GM18520 (cell line): ENCODE data around the gene AP4S1.
"Not testable (repeated sequence)": the region's sequence is repeated elsewhere in the genome, so short reads cannot be mapped to it uniquely, and the experiment has no call there.

Source experiments
- ATAC-seq: cut with Tn5 transposase; IDR thresholded peaks from one replicate; pipeline ENCODE4 v1.9.1; 2021; ENCODE audit not compliant: unreplicated experiment

Gene AP4S1

GRCh38 chr14:31080484-31080883, 55.0 kb downstream of the AP4S1 start:
- ATAC-seq = no peak

DNA sequence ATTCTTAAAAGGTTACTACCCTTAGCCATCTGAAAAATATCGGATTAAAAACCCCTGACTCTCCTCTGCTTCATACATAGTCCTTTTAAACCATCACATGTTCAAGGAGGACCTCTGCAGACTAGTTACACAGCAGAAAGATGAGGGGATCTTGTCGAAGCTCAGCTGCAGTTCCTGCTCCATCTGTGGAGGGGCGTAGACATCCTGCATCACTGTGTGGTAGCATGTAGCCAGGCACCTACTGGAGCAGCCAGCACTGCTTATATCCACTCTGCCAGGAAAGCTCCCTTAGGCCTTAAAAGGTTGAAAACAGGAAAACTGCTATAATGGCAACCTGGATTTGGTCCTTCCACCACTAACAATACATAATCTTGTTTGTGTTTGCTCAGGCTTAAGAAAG, 58.3 kb downstream of the AP4S1 start:
- ATAC-seq = no peak

GRCh38 chr14:31084385-31084784, 58.9 kb downstream of the AP4S1 start:
- peak; percentile 56 for ATAC-seq

DNA sequence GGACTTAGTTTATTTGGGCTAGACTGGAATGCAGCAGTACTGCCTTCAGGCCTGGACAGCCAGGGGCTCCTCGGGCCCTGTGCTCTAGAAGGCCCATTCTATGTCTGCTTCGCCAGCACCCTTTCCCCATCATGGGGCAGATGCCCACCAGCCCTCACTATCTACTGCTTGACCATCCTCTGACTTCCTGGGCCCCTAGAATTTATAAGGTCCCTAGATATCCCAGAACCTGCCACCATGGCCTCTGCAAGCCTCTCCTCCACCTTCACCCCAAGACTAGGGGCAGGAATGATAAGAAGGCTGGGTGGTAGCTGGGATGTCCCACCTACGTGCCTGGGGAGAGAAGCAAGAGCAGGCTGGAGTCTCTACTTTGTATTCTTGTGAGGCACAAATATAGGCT, 59.6 kb downstream of the AP4S1 start:
- no peak for ATAC-seq

- not testable (repeated sequence) for ATAC-seq
Measured at GRCh38 chr14:31086466-31086865, 61.0 kb downstream of the AP4S1 start.

- ATAC-seq = no peak
Measured at GRCh38 chr14:31090883-31091764, 65.7 kb downstream of the AP4S1 start.

- ATAC-seq = no peak
Measured at GRCh38 chr14:31092160-31092708, 66.8 kb downstream of the AP4S1 start.

GRCh38 chr14:31093884-31094839, 68.7 kb downstream of the AP4S1 start:
- ATAC-seq = not testable (repeated sequence)

DNA sequence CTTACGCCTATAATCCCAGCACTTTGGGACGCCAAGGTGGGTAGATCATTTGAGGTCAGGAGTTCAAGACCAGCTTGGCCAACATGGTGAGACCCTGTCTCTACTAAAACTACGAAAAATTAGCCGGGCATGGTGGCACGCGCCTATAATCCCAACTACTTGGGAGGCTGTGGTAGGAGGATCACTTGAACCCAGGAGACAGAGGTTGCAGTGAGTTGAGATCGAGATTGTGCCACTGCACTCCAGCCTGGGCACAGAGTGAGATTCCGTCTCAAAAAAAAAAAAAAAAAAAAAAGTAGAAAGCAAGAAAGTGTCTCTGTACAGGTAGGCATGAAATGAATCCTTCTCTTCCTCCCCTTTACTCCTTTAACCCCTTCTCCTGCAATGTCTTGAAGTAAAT, 70.4 kb downstream of the AP4S1 start:
- ATAC-seq = not testable (repeated sequence)

DNA sequence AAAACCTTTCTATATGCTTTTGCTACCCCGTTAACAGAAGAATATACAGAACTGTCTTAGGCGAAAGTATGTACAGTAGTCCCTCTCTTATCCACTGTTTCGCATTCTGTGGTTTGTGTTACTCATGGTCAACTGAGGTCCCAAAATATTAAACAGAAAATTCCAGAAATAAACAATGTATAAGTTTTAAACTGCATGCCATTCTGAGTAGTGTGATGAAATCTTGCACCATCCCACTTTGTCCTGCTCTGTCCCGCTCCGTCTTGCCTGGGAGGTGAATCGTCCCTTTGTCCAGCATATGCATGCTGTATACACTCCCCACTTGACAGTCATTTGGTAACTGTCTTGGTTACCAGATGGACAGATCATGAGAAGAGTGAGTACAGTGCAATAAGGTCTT, 70.8 kb downstream of the AP4S1 start:
- no peak for ATAC-seq

GRCh38 chr14:31097081-31097480, 71.6 kb downstream of the AP4S1 start:
- ATAC-seq = no peak

DNA sequence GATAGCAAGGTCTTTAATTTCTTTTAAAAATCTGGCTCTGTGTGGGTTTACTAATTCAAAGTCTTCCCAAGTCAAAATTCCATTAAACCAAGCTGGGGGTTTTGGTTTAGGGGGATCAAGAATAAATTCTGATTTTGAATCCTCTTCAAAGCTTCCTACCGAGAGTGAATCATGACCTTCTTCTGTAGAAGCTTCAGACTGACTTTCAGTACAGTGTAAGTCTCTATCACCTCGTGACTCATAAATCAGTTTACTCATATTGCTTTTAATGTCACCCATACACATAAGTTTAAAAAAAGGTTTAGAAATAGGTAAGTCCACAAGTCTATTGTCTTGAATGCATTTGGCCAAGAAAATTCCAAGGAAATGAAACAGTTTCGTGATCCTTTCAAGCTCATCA, 81.3 kb downstream of the AP4S1 start:
- no peak for ATAC-seq

- ATAC-seq = no peak
Measured at GRCh38 chr14:31109257-31109656, 83.8 kb downstream of the AP4S1 start.

- no peak for ATAC-seq
Measured at GRCh38 chr14:31110872-31111271, 85.4 kb downstream of the AP4S1 start.

DNA sequence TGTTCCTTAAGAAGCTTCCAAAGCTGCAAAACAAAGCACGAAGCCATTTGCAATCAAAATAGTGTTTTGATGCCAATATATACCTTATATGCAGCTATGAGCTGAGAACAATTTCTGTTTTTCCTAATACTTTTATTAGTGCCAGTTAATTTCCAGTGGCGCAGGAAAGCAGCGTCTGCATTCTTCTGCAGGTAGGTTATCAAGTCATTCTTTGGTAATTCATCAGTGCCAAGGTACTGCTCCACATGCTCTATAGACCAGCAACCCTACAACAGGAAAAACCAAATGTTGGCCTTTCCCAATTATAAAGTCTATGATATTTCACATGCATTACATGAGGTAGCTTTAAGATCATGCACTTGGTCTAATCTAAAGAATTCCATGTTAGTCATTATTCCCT, 88.3 kb downstream of the AP4S1 start:
- ATAC-seq = no peak

DNA sequence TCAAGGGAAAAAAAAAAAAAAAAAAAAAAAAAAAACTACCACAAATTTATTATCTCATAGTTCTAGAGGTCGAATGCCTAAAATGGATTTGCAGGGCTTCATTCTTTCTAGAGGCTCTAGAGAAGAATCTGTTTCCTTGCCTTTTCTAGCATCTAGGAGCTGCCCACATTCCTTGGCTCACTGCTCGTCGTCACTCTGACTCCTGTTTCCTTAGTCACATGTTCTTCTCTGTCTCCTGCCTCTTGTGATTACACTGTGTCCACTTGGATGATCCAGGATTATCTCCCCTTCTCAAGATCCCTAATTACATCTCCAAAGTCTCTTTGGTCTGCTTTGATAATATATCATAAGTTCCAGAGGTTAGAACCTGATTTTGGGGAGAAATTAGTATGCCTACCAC, 93.4 kb downstream of the AP4S1 start:
- no peak for ATAC-seq

- no peak for ATAC-seq
Measured at GRCh38 chr14:31122098-31122611, 96.7 kb downstream of the AP4S1 start.

DNA sequence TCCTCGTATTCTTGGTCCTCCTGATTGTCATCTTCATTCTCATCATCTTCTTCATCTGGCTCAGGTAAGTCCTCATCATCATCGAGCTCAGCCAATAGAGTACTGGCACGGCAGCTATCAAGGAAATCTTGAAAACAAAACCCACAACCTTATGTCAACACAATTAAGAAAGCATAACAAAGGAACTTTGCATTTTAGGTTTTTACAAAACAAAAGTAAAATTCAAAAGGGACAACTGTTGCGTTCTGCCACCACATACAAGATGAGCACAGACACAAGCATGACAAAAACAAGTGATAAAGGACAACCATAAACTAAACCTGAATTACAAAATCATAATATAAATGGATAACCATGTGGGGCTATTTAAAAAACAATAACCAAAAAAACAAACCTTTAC, 97.5 kb downstream of the AP4S1 start:
- no peak for ATAC-seq

GRCh38 chr14:31124197-31124596, 98.7 kb downstream of the AP4S1 start:
- ATAC-seq = no peak

DNA sequence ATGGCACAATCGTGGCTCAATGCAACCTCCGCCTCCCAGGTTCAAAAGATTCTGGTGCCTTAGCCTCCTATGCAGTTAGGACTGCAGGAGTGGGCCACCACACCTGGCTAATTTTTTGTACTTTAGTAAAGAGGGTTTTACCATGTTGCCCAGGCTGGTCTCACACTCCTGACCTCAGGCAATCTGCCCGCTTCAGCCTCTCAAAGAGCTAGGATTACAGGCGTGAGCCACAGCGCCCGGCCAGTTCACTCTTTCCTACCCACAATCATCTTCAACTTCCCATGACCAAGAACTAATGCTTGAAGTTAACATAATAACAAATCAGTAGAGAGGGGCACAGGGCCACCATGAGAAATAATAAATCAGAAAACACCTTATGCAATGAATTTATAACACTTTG, 99.8 kb downstream of the AP4S1 start:
- ATAC-seq = no peak

GRCh38 chr14:31126680-31127079, 101.2 kb downstream of the AP4S1 start:
- no peak for ATAC-seq
